MG63 (cell line): ENCODE data around the gene GNAT2. TPM values are rescaled to one million over a fixed set of nuclear protein-coding genes. Genes with fewer than 3 reads are reported as not detected.
A peak's percentile ranks its signal among the peaks of the same experiment; 100 is the strongest.

Experiments
- DNase-seq: peaks from one replicate; pipeline ENCODE4 v3.0.0-alpha.2; 2020
- H3K27me3 ChIP-seq: fragments of 250-450 bp; sonication (Bioruptor Pico); 2 replicates; pipeline ENCODE4 v1.5.1; 2020; ENCODE audit warnings: mild to moderate bottlenecking, moderate library complexity
- H3K36me3 ChIP-seq: fragments of 250-450 bp; sonication (Bioruptor Pico); 2 replicates; pipeline ENCODE4 v1.5.1; 2020; ENCODE audit warnings: mild to moderate bottlenecking, moderate library complexity
- H3K4me3 ChIP-seq: fragments of 250-450 bp; sonication (Bioruptor Pico); 2 replicates; pipeline ENCODE4 v1.5.1; 2020; ENCODE audit warnings: mild to moderate bottlenecking, moderate library complexity
- H3K9me3 ChIP-seq: fragments of 250-450 bp; sonication (Bioruptor Pico); 2 replicates; pipeline ENCODE4 v1.5.1; 2020; ENCODE audit warnings: mild to moderate bottlenecking, moderate library complexity
- total RNA-seq: library from RNA; depleted of rRNA; stranded (reverse); fragments of >200 nt; shearing (Covaris generic); gene quantifications from 2 replicates; pipeline ENCODE4 v1.2.3, GENCODE V29; 2014; ENCODE audit warnings: low replicate concordance

GNAT2 gene
- total RNA-seq, 1 experiment from 2014 or later = 0.10 TPM

GRCh38 chr1:109598655-109599054 is 20.8 kb downstream of the GNAT2 start:
- no peaks in the 10 kb centered on the region for H3K27me3 ChIP-seq
- peaks cover 71% of the 10 kb centered on the region for H3K36me3 ChIP-seq
- no peaks in the 10 kb centered on the region for H3K9me3 ChIP-seq
- no peak for DNase-seq
- no peak overlapping the region for H3K4me3 ChIP-seq

DNA sequence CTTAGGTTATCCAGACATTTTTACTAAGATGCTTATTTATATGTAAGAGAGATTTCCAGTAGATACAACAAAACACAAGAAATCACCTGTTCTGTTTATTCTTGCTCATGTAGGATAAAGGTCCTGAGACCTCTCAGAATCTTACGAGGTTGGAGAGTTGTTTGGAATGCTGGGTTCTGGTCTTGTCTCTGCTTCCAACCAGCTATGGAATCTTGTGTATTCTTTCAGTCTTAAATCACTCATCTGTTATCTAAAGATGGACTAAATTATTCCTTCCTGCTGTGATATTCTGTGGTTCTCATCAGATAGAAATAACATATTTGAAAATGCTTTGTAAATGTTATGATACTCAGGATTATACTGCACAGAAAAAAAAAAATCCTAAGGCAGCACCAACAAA is 21.3 kb downstream of the GNAT2 start:
- no peak for DNase-seq
- peaks cover 71% of the 10 kb centered on the region for H3K36me3 ChIP-seq

DNA sequence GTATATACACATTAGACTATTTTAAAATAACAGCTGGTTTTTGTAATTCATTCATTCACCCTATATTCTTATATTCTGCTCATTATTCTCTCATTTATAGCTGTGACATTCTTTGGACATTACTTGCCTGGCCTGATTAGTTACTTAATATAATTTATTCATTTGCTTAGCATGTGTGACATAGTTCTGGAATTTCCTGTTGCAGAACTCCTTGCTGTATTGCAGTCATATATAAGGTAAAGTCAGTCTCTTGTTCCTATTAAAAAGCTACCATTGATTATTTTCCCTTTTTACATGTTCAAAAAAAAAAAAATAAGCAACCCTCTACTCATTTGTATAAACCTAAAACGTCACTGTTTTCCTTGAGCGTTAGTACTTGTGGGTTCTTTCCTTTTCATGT is 23.9 kb downstream of the GNAT2 start:
- no peaks in the 10 kb centered on the region for H3K9me3 ChIP-seq
- no peak for DNase-seq
- peaks cover 86% of the 10 kb centered on the region for H3K36me3 ChIP-seq
- H3K4me3 ChIP-seq = no peak overlapping the region
- no peaks in the 10 kb centered on the region for H3K27me3 ChIP-seq

More for the DNA sequence above, 21.3 kb downstream of the GNAT2 start:
- H3K4me3 ChIP-seq = no peak overlapping the region
- no peaks in the 10 kb centered on the region for H3K27me3 ChIP-seq
- no peaks in the 10 kb centered on the region for H3K9me3 ChIP-seq

- peaks cover 94% of the 10 kb centered on the region for H3K36me3 ChIP-seq
- DNase-seq = no peak
- H3K27me3 ChIP-seq = no peaks in the 10 kb centered on the region
- no peaks in the 10 kb centered on the region for H3K9me3 ChIP-seq
- H3K4me3 ChIP-seq = no peak overlapping the region
These were observed 26.5 kb downstream of the GNAT2 start for GRCh38 chr1:109592916-109593315.

GRCh38 chr1:109589679-109590078 is 29.7 kb downstream of the GNAT2 start:
- H3K9me3 ChIP-seq = no peaks in the 10 kb centered on the region
- H3K36me3 ChIP-seq = peaks cover 93% of the 10 kb centered on the region
- H3K4me3 ChIP-seq = no peak overlapping the region
- DNase-seq = no peak
- no peaks in the 10 kb centered on the region for H3K27me3 ChIP-seq

DNA sequence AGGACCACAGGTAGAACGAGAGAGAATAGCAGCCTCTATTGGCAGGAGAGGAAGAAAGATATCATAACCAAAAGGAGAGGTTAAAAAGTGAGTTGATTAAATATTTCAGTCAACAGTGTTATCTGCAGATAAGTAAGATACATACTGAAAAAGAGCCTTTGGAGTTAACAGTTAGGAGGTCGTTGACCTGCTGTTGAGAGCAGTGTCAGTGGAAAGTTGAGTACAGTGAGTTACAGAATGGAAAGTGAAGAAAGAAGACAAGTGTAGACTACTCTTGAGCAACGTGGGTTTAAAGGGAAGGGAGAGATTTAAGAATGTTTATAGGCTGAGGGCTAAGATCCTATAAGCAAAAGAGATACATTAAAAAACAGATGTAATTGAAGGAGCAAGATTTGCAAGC is 30.2 kb downstream of the GNAT2 start:
- DNase-seq = no peak
- Histone ChIP-seq H3K4me3 (no peak overlapping the region), H3K27me3 (no peaks in the 10 kb centered on the region), H3K36me3 (peaks cover 96% of the 10 kb centered on the region), H3K9me3 (no peaks in the 10 kb centered on the region)

GRCh38 chr1:109586055-109586454 is 33.4 kb downstream of the GNAT2 start:
- H3K36me3 ChIP-seq = peaks cover 89% of the 10 kb centered on the region
- DNase-seq = no peak
- H3K4me3 ChIP-seq = no peak overlapping the region
- no peaks in the 10 kb centered on the region for H3K27me3 ChIP-seq
- H3K9me3 ChIP-seq = no peaks in the 10 kb centered on the region

DNA sequence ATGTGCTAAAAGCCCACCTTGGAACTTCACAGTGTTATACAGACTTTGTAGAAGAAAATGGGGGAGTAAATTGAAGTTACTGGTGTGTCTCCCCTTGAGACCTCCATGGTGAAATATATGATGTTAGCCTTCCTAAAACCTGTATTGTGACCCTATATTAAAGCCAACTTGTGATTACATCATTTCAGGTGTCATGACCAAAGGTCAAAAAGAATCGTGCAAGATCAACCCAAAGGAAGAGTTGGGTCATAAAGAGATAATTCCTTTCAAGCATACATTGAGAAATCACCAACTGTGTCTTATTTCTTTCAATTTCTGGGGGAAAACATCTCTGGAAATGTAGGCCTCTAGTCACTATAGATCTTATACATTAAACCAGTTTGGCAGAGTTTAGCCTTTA is 34.6 kb downstream of the GNAT2 start:
- H3K27me3 ChIP-seq = no peaks in the 10 kb centered on the region
- H3K36me3 ChIP-seq = peaks cover 91% of the 10 kb centered on the region
- no peak for DNase-seq
- H3K9me3 ChIP-seq = no peaks in the 10 kb centered on the region
- no peak overlapping the region for H3K4me3 ChIP-seq

DNA sequence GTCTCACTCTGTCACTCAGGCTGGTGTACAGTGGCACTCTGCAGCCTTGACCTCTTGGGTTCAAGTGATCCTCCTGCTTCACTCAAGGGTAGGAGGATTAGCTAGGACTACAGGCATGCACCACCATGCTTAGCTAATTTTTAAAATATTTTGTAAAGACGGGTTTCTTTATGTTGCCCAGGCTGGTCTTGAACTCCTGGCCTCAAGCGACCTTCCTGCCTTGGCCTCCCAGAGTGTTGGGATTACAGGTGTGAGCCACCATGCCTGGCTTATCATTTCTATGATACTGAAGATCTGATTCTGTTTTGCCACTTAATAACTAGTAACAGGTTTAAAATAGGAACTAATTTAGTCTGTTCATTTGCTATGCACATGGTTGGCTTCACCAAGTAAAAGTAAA is 37.4 kb downstream of the GNAT2 start:
- Histone ChIP-seq H3K36me3 (peaks cover 73% of the 10 kb centered on the region), H3K4me3 (no peak overlapping the region), H3K27me3 (no peaks in the 10 kb centered on the region), H3K9me3 (no peaks in the 10 kb centered on the region)
- no peak for DNase-seq

DNA sequence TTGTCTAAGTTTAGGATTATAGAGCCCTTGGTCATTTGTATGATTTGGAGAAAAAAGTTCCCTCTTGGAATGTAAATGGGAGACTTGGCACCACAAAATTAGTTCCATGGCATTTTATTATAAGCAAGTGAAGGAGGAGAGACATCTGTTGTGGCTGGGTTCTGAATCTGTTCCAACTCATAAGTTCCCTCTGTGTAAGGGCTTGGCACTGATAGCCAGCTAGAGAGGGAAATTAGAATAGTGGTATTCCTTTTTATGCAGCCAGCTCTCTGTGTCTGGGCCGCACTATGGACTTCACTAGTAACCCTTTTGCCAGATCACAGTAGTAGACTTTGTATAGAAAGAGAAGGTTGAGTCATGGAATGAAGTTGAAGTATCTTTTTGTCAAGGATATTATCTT is 39.9 kb downstream of the GNAT2 start:
- Histone ChIP-seq H3K27me3 (no peaks in the 10 kb centered on the region), H3K9me3 (no peaks in the 10 kb centered on the region), H3K4me3 (no peak overlapping the region), H3K36me3 (peaks cover 64% of the 10 kb centered on the region)
- DNase-seq = peak; percentile 83

- no peaks in the 10 kb centered on the region for H3K27me3 ChIP-seq
- peaks cover 62% of the 10 kb centered on the region for H3K36me3 ChIP-seq
- H3K9me3 ChIP-seq = no peaks in the 10 kb centered on the region
- H3K4me3 ChIP-seq = no peak overlapping the region
- DNase-seq = peak; percentile 82
These were observed 40.4 kb downstream of the GNAT2 start for GRCh38 chr1:109578947-109579443.

DNA sequence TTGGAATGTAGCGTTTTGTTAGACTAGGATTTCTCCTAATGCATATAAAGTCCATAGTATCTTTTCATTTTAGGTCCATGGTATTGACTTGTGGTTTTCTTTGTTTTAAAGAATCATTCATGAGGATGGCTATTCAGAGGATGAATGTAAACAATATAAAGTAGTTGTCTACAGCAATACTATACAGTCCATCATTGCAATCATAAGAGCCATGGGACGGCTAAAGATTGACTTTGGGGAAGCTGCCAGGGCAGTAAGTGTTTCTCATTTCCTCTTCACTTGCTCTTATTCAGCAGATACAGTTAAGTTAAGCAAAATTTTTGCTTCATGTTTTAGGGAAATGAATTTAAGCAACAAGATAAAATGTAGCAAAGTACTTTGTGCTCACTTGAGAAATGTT is 45.6 kb downstream of the GNAT2 start:
- Histone ChIP-seq H3K27me3 (no peaks in the 10 kb centered on the region), H3K4me3 (no peak overlapping the region), H3K9me3 (no peaks in the 10 kb centered on the region), H3K36me3 (peaks cover 34% of the 10 kb centered on the region)
- DNase-seq = no peak

DNA sequence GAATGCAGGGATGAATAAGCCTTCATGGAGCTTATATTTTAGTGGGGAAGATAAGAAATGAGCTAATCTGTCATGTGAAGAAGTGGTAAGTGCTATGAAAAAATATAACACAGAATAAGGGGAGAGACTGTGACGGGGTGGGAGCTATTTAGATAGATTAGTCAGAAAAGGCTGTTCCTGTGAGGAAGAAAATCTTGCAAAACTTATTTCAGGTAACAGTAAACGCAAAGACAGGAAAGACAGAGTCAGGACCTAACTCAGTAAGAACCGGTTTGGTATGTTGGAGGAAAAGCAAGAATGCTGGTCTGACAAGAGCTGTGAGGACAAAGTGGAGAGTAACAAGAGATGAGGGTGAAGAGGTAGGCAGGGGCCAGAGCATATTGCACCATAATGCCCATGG is 49.0 kb downstream of the GNAT2 start:
- Histone ChIP-seq H3K9me3 (no peaks in the 10 kb centered on the region), H3K27me3 (no peaks in the 10 kb centered on the region), H3K36me3 (peaks cover 20% of the 10 kb centered on the region), H3K4me3 (no peak overlapping the region)
- DNase-seq = no peak

DNA sequence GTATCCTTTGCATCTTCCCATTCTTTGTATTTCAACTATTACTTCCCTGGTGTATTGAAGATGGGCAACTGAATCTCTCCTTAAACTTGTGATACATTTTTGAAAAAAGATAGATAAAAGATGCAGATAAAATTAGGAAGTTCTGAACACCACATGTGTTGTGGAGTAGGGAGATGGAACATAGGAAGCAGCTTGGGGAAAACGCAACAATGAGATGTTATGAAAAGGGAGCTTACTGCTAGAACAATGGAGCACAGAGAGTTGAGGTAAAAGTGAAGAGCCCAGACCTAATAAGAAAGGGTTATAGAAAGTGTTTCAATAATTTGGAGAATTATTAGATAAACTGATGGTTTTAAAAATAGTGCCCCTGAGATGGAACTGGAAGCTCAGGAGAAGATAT is 50.1 kb downstream of the GNAT2 start:
- Histone ChIP-seq H3K9me3 (no peaks in the 10 kb centered on the region), H3K4me3 (no peak overlapping the region), H3K36me3 (peaks cover 11% of the 10 kb centered on the region), H3K27me3 (no peaks in the 10 kb centered on the region)
- DNase-seq = no peak

DNA sequence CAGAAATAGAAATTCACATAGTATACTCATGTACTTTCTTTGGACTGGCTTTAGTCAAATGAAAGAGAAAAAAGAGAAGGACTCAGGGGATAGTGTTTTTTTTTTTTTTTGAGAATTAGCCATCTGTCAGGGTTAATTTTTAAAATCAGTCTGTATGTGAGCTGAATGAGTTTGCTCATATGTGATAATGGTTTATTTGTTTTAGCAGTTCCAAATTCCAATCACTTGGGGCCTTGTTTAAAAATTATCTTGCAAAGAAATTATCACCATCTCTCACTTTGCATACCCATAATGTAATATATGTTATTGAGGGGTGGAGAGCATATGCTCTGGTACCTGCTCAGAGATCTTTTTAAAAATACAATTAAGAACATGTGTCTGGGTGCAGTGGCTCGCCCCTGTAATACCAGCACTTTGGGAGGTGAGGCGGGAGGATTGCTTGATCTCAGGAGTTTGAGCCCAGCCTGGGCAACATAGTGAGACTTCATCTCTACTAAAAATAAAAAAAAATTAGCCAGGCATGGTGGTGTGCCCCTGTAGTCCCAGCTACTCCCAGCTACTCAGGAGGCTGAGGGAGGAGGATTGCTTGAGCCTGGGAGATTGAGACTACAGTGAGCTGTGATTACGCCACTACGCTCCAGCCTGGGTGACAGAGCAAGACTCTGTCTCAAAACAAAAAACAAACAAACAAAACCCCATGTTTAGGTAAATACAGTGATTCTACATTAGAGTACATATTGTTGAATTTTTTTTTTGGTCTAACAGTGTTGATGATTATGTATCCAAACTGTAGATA is 51.3 kb downstream of the GNAT2 start:
- H3K9me3 ChIP-seq = no peaks in the 10 kb centered on the region
- H3K36me3 ChIP-seq = peaks cover 3% of the 10 kb centered on the region
- H3K27me3 ChIP-seq = no peaks in the 10 kb centered on the region
- H3K4me3 ChIP-seq = no peak overlapping the region
- DNase-seq = no peak

GRCh38 chr1:109566982-109567381 is 52.4 kb downstream of the GNAT2 start:
- peaks cover 3% of the 10 kb centered on the region for H3K36me3 ChIP-seq
- H3K9me3 ChIP-seq = no peaks in the 10 kb centered on the region
- no peak overlapping the region for H3K4me3 ChIP-seq
- H3K27me3 ChIP-seq = no peaks in the 10 kb centered on the region
- no peak for DNase-seq

GRCh38 chr1:109565241-109565640 is 54.2 kb downstream of the GNAT2 start:
- no peak for DNase-seq
- peaks cover 3% of the 10 kb centered on the region for H3K36me3 ChIP-seq
- no peaks in the 10 kb centered on the region for H3K9me3 ChIP-seq
- H3K4me3 ChIP-seq = no peak overlapping the region
- no peaks in the 10 kb centered on the region for H3K27me3 ChIP-seq

GRCh38 chr1:109564194-109564878 is 55.1 kb downstream of the GNAT2 start:
- no peaks in the 10 kb centered on the region for H3K27me3 ChIP-seq
- no peak for DNase-seq
- H3K36me3 ChIP-seq = peaks cover 3% of the 10 kb centered on the region
- no peaks in the 10 kb centered on the region for H3K9me3 ChIP-seq
- no peak overlapping the region for H3K4me3 ChIP-seq
